ENCODE results near the gene ALDH2.
"Not testable (repeated sequence)": the region's sequence is repeated elsewhere in the genome, so short reads cannot be mapped to it uniquely, and the experiment has no call there.

DNA sequence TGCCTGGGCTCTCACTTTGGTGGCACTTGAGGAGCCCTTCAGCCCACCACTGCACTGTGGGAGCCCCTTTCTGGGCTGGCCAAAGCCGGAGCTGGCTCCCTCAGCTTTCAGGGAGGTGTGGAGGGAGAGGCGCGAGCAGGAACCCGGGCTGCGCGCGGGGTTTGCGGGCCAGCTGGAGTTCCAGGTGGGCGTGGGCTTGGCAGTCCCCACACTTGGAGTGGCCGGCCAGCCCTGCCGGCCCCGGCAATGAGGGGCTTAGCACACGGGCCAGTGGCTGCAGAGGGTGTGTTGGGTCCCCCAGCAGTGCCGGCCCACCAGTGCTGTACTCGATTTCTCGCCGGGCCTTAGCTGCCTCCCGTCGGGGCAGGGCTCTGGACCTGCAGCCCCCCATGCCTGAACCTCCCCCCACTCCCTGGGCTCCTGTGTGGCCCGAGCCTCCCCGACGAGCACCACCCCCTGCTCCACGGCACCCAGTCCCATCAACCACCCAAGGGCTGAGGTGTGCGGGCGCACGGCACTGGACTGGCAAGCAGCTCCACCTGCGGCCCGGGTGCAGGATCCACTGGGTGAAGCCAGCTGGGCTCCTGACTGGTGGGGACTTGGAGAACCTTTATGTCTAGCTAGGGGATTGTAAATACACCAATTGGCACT, 68.9 kb downstream of the ALDH2 start:
- not testable (repeated sequence) for TF ChIP-seq POLR2A, CTCF (IDR thresholded peaks at IDR 0.05)

Data from uterus (tissue), 2 donors.